Measurements from ENCODE around the gene GNG4.

Gene GNG4

DNA sequence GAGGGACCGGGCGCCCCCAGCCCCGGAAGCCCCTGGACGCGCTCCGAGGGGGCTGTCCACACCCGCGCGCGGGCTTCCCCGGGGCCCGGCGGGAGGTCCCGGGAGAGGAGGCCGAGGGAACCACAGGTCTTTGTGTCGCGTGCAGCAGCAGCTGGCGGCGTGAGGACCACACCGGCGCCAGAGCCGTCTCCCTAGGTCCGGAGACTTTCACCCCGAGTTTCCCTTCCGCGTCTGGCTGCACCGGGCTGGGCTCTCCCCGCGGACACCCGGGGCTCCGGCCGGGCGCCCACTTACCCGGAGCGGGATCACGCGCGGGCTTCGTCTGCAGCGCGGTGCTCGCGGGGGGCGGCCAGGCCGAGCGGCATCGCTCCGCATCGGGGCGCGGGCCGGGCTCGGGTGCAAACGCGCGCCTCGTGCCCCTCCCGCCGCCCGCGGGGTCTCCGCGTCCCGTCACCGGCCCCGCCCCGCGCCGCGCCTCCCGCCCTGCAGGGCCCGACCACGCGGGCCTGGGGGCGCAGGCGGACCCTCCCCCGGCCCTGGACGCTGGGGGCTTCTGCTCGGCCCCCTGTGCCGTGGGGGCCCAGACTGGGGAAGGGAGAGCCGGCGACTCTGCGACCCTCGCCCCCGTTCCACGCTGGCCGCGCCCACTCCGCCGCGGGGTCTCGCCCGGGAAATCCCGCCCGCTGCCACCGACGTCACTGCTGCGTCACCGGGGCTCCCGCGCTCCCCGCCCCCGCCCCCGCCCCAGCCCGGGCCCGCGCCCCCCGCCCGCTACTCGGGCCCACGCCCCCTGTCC, at the start of gene GNG4:
GNG4 (minus strand) TSS at position 417 of the 796 bp plus-strand sequence. CDS start 65,946 bp downstream, outside the sequence.
- no peak for DNase-seq (ENCODE audit: low spot score)

DNA sequence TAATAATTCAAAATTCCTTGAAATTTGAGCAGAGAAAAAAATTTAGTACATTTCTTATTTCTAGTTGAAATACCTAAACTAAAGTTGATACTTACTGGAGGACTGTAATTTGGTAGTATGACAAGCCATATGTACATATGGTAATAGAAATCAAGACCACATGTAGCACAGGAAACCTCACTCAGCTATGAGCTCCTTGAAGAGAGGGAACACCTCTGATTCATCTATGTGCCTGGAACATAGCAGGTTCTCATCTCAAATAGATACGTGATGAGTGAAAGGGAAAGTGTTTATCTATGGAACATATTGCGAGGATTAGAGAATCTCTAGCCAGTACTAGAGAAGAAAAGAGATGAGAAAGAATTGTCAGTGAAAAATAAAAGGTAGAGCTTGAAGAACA, 47.9 kb upstream of the GNG4 start:
- no peak for DNase-seq (ENCODE audit: low spot score)

DNA sequence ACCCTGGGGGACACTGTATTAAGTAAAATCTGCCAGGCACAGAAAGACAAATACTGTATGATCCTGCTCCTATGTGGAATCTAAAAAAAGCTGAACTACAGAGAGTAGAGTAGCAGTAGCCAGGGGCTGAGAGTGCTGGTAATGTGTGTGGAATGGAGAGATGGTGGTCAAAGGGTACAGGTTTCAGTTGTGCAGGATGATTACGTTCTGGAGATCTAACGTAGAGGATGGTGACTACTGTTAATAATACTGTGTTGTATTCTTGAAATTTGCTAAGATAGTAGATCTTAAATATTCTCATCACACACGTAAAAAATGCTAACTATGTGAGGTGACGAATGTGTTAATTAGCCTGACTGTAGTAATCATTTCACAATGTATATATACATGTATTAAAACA, 39.8 kb upstream of the GNG4 start:
- no peak for DNase-seq (ENCODE audit: low spot score)

DNA sequence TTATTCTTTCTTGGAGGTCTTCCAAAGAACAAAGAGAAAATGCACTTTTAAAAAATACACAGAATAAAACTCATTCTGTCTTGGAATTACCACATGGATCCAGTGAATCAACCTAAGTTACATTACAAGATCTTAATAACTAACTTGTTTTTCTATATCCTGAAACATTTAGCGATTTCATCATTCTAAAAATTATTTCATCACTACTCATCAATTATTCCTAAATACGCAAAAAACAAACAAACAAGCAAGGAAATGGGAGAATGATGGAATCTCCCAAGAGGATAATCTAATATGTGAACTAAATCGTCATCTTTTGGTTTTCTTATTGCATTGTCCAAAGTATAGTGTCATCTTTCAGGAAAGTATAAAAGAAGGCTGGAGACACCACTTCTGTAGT, 38.5 kb upstream of the GNG4 start:
- DNase-seq (ENCODE audit: low spot score), result no peak

DNA sequence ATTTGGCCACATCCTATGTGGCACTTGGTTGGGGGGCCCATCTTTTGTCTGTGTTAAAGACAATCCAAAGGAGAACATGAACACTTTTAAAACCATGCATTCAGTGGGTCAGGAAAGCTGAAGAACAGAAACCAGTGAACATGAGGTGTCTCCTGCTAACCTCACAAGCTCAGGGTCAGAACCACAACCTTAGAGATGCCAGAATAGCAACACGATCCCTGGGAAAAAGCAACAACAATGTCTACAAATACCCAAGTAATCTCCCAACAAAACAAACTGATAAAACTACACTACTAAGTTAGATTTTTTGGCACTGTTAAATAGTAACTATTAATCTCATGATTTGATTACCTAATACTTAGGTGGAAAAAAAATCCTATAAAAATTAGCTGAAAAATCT, 34.1 kb upstream of the GNG4 start:
- DNase-seq (ENCODE audit: low spot score), result no peak

DNA sequence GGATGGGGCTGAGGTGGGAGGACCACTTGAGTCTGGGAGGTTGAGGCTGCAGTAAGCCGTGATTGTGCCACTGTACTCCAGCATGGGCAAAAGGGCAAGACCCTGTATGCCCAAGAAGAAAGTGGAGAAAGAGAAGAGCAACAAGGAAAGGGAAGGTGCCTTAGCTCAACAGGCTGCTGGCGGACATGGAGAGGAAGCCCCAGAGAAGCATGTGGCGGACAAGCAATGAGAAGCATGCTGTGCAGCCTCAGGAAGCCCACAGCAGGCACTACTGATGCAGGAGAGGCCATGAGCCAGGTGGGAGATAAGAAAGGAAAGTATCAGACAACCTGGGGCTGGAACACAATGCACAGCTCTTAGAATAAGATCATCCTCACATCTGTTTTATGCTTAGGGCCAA, 32.6 kb upstream of the GNG4 start:
- DNase-seq (ENCODE audit: low spot score), result no peak

DNA sequence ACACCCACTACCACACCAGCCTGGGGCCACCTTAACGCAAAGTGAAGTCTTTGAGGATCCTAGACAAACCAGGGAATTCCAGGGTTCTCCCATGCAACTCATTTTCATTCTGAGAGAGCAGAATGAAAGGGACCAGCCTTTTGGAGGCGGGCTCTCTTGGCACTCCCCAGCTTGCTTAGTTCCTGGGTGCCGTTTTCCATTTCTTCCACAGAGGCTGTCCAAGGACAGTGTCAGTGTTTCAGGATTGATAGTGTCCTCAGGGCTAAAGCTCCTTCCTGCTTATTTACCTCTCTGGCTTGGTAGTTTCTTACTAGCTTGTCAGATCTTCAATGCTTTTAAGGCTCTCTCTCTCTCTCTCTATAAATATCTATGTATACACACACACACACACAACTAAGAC, 30.1 kb upstream of the GNG4 start:
- no peak for DNase-seq (ENCODE audit: low spot score)

DNA sequence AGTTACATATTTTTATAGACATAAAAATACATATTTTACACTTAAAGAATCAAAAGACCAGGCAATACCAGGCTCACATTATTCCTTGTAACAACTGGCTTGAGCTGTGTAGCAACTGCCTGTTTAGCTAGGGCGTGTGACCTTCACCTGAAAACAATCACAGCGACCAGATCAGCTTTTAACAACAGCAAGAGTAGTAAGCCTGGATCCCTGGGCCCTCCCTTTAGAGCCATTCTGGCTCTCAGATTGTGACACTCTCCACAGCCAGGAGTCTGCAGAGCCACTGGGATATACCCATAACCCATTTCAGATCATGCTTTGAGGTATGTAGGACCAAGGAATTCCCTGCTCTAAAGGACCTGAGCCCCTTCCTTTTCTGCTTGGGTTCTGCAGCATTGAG, 29.4 kb upstream of the GNG4 start:
- DNase-seq (ENCODE audit: low spot score), result no peak

DNA sequence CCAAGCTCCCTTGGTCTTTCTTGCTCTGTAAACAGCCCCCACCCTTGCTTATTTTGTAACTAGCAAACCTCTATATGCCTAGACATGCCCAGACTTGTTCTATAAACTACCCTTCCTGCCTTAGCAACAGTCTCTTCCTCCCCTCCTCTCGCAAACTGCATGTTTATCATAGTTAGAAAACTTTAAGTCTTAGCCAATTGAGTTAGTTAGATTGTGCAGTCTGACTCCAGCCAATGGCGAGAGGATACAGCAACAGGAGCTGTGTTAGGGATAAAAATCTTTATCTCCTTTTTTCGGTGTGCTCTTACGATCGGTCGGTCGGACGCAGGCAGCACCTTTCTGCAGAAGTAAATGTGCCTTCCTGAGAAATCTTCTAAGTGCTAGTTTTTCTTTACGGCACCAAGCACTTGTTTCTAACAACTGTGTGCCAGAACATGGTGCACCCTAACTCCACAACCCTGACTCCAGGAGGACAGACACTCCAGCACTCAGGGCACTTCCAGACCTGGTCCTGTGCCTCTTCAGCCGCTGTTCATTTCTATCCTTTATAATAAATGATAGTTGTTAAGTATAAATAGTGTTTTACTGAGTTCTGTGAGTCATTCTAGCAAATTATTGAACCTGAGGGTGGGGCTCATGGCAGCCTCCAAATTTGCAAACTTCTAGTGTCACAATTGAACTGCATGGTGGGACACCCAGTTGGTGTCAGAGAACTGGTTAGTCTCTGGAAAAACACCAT, 25.7 kb upstream of the GNG4 start:
- no peak for DNase-seq (ENCODE audit: low spot score)

DNA sequence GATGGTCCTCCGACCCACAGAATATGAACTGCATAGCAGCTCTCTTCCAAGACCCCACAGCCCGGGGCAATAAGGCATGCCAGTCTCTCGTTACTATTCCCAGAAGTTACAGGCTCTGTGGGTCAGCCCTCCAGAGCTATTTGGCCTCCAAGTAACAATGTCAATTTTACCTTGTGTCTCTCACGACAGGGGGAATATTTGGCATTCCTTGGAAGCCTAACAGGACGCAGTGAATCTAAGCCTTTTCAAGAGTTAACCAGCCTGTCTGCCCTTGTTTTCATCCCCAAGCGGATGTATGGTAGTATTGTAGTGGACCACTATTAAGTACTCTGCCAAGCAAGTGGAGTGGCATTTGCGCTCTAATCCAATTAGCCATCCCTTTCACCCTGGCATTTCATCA, 24.4 kb upstream of the GNG4 start:
- no peak for DNase-seq (ENCODE audit: low spot score)

DNA sequence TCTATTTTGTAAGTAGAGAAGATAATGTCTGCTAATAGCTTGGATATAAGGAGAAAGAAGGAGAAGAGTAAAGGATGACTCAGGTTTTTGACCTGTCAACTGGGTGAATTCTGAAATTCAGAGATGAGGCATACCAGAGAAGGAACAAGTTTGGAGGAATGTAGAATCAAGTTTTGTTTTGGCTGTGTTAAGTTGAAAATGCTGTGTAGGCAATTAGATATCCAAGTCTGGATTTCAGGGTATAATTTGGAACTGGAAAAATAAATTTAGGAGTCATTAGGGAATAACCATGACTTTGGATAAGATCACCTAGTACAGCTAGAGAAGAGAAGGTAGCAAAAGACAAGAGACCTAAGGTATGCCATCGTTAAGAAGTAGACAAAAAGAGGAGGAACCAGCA, 22.4 kb upstream of the GNG4 start:
- no peak for DNase-seq (ENCODE audit: low spot score)

DNA sequence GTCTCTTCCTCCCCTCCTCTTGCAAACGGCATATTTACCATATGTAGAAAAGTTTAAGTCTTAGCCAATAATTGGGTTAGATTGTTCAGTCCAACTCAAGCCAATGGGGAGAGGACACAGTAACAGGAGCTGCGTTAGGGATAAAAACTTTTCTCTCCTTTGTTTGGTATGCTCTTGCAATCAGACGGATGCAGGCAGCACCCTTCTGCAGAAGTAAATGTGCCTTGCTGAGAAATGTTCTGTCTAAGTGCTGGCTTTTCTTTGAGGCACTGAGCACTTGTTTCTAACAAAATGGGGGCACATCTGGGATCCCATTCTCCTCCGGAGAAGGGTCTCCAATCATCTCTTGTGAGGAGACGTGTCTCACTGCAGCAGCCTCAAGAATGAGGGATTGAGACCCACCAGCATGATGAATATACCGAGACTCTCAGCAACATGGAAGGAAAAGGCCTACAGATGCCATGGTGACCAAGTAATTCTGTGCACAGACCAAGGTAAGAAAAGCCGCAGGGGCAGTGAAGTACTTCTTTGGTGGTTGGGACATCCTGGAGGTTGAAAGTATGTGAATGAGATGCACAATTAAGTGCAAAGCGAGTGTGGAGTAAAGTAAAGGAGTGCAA, 20.7 kb upstream of the GNG4 start:
- peak; percentile 22 for DNase-seq (ENCODE audit: low spot score)

DNA sequence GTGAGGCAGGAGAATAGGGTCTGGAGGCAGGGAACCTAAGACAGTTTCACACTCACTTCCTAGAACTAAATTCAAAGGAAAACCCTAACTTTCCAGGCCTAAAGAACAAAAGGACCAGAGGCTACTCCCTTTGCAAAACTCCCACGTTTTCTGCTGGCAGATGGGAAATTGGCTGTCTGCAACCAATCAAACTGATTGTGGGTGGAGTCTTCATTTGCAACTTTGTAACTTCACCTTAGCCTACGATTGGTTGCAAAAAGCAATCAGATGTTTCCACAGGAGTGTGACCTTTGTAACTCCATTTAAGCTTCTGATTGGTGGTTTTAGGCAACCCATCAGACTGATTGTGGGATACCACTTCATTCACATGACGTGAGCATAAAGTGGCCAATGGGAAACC, 19.7 kb upstream of the GNG4 start:
- DNase-seq (ENCODE audit: low spot score), result no peak

DNA sequence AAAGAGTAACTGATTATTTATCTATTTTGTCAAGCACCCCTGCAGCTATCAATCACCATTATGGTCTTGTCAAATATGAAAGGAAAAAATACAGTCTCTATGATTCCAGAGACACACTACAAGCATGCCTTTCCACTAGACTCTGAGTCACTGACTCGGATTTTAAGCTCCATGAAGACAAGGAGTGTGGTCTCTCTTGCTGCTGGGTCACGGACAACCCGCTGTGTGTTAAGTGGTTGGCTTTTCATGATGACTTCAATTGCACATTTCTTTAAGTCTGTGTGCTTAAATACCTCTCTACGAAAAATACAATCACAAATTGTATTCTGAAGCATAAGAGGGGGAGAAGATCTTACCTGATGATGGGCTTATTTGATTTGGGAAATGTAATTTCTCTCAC, 14.0 kb upstream of the GNG4 start:
- no peak for DNase-seq (ENCODE audit: low spot score)

DNA sequence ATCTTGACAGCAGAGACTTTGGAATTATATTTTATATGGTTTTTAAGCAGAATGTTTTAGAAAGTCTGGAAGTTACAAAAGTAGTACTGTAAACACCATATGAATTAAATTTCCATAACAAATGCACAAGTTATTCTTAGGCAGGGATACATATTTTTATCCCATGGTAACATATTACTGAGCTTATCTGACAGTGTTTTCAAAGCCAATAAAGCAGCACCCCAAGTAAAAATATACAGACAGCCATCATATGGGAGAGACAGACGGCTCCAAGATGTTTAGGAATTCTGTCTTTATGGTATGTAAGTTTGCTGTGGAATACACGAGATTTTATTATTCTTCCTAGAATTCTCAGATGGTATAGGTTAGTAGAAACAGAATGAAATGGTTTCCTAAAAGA, 12.0 kb upstream of the GNG4 start:
- no peak for DNase-seq (ENCODE audit: low spot score)

DNA sequence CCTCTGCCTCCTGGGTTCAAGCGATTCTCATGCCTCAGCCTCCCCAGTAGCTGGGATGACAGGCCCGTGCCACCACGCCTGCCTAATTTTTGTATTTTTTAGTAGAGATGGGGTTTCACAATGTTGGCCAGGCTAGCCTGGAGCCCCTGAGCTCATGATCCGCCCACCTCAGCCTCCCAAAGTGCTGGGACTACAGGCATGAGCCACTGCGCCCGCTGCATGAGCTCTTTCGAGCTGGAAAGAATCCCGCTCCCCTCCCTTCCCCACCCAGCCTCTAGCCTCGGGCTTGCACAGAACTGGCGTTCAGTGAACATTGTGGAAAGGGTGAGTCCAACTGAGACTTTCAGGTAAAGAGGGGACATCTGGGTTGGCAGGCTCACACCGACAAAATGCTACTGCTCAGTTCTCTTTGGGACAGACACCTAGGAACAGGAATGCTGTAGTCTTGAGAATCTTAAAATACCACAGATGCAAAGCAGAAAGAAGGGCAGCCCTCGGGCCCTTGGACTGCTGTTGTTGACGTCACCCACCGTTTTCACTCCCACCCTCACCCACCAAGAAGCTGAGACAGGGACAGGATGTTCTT, 9.7 kb upstream of the GNG4 start:
- DNase-seq (ENCODE audit: low spot score), result no peak

DNA sequence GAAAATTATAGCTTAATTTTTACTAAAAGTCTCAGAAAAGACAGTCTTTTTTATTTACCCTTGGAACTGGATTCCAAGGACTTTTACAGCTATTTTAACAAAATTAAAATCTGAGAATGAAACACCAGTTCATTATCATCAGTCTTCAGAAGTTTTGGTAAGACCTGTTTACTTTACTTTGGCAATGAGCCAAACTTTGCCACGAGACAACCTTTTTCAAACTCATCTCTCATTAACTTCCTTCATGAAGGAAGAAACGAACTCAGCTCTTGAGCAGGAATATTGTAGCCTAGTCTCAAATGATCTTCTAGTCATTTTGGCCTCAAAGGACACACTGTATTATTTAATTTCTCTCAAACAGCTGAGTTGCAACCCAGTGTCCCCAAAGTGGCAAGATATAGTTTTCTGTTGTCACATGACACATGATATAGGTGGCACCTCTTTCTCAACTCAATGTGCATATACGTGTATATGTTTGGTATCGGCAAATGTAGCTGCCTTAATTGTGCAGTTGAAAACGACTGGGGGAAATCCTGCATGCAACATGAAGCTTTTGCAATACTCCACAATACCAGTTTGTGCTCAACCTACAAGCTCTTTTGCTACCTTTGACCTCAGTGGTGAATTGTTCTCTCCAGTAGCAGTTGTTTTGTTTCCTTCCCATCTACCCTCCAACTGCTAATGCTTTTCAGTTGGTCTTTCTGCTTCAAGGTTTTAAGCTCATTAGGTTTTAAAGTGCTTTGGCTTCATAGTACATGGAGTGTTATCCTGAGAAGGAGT, 8.4 kb upstream of the GNG4 start:
- no peak for DNase-seq (ENCODE audit: low spot score)

DNA sequence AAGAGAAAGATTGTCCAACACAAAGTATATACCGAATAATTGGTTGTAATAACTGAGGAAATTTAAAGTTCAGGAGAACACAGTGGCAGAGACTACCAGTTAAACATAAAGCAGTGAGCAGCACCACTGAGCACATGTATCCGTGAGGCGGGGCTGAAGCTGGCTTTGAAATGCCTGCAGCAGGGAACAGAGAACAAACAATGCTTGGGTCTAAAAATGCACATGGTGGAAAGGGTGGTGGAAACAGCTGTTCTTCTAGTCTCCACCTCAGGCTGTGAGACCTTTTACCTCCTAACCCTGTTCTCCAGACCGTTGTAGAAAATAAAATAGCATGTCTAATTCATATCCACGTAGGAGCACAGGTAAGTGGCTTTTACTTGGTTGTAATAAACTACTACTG, 7.7 kb upstream of the GNG4 start:
- no peak for DNase-seq (ENCODE audit: low spot score)

DNA sequence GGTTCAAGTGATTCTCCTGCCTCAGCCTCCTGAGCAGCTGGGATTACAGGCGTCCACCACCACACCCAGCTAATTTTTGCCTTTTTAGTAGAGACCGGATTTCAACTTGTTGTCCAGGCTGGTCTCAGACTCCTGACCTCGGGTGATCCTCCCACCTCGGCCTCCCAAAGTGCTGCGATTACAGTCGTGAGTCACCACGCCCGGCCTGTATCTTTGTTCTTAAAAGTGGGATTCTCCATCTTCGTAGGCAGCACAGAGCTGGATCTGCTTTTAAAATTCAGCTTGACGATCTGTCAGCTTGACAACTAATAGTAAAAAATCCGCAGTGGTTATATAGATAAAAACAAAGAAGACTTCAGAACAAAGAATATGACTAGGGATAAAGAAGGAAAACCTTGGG, 2.8 kb upstream of the GNG4 start:
- no peak for DNase-seq (ENCODE audit: low spot score)

DNA sequence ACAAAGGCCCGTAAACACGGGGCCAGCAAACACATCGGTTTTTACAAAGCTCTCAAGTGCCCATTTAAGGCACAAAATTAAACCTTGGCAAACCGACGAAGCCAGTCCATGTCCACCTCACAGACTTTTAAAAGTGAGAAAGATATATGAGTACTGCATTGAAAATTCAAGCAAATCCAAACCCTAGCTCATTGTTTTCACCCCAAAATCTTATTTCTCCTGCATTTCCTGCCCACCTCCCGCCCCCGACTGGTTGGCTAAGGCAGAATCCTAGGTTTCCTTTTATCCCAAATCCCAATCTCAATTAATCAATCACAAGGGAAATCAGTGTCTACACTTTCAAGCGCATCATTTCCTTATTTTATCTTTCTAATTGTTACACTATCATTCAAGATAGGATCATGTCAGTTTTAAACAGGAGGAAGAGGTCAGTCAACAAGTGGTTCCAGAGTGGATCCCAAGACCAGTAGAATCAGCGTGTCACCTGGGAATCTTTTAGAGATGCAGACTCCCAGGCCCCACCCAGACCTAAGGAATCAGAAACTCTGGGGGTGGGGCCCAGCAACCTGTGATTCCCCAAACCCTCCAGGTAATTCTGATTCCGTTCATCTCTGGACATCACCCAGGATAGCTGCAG, 1.7 kb upstream of the GNG4 start:
- DNase-seq (ENCODE audit: low spot score), result no peak

DNA sequence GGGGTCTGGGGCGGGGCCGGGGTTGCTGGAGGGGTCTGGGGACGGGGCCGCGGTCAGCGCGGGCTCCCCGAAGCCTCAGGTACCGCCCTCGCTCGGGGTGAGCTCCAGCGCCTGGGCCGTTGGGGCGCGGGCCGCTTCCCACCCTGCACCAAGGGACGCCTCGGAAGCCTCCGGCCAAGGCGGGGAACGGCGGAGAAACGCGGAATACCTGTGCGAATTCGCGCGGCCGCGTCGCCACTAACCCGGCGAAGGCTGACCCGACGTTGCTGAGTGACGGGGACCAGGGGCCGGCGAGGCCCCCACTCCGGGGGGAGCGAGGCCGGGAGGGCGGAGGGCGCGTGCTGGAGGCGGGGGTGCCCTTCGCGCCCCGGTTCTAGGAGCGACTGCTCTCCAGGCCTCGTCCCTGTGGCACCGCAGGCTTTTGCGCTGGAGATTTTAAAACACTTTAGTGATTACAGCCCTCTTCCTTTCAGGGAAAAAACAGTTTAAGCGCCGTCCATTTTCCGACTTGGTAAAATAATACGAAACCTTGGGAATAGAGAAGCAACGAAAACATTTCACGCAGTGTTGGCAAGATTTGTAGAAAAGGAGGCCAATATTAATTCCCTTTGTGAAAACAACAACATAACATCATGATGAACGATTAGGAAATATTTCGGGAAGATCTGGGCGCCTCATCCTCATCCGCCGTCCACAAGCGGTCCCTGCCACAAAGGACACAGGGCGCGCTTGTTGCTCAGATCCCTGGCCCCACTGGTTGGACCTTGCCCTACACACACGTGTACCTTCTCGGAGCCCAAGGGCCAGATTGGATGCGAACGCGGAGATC, 971 bp upstream of the GNG4 start:
- DNase-seq (ENCODE audit: low spot score), result no peak

Measured in RKO (cell line).